GM21619 (cell line): ENCODE results near the gene SORBS2.

ENCODE experiments used
- ATAC-seq: cut with Tn5 transposase; IDR thresholded peaks from one replicate; pipeline ENCODE4 v1.9.1; 2021; ENCODE audit not compliant: unreplicated experiment

Gene SORBS2

GRCh38 chr4:185740471-185740873 lies 71.5 kb downstream of the SORBS2 start:
- ATAC-seq, result peak; percentile 49

- ATAC-seq, result peak; percentile 27
These were observed 73.2 kb downstream of the SORBS2 start for GRCh38 chr4:185738820-185739219.

GRCh38 chr4:185738038-185738552 lies 73.9 kb downstream of the SORBS2 start:
- no peak for ATAC-seq

GRCh38 chr4:185737489-185738037 lies 74.4 kb downstream of the SORBS2 start:
- ATAC-seq, result no peak

GRCh38 chr4:185736882-185737281 lies 75.1 kb downstream of the SORBS2 start:
- ATAC-seq, result no peak

GRCh38 chr4:185735866-185736400 lies 76.1 kb downstream of the SORBS2 start:
- no peak for ATAC-seq

GRCh38 chr4:185734930-185735329 lies 77.1 kb downstream of the SORBS2 start:
- no peak for ATAC-seq

- peak; percentile 65 for ATAC-seq
These were observed 77.8 kb downstream of the SORBS2 start for GRCh38 chr4:185734214-185734613.

- ATAC-seq, result peak; percentile 50
These were observed 81.0 kb downstream of the SORBS2 start for GRCh38 chr4:185730849-185731608.

- peak; percentile 56 for ATAC-seq
These were observed 81.6 kb downstream of the SORBS2 start for GRCh38 chr4:185730387-185730786.

GRCh38 chr4:185729391-185729804 lies 82.6 kb downstream of the SORBS2 start:
- no peak for ATAC-seq

GRCh38 chr4:185728893-185729292 lies 83.1 kb downstream of the SORBS2 start:
- ATAC-seq, result no peak

- ATAC-seq, result no peak
These were observed 85.1 kb downstream of the SORBS2 start for GRCh38 chr4:185726931-185727330.

GRCh38 chr4:185723631-185724260 lies 88.2 kb downstream of the SORBS2 start:
- no peak for ATAC-seq

- ATAC-seq, result no peak
These were observed 90.0 kb downstream of the SORBS2 start for GRCh38 chr4:185722029-185722316.

GRCh38 chr4:185721190-185722028 lies 90.6 kb downstream of the SORBS2 start:
- ATAC-seq, result no peak

- ATAC-seq, result no peak
These were observed 92.5 kb downstream of the SORBS2 start for GRCh38 chr4:185719500-185719858.

GRCh38 chr4:185718578-185719499 lies 93.2 kb downstream of the SORBS2 start:
- peak; percentile 55 for ATAC-seq

GRCh38 chr4:185717377-185717741 lies 94.6 kb downstream of the SORBS2 start:
- ATAC-seq, result no peak
